ENCODE results near the gene RCOR1.

- TF ChIP-seq POLR2A (IDR thresholded peaks at IDR 0.05) (no peak), EP300 (IDR thresholded peaks at IDR 0.05) (no peak)
- TF ChIP-seq, protein P1, sequence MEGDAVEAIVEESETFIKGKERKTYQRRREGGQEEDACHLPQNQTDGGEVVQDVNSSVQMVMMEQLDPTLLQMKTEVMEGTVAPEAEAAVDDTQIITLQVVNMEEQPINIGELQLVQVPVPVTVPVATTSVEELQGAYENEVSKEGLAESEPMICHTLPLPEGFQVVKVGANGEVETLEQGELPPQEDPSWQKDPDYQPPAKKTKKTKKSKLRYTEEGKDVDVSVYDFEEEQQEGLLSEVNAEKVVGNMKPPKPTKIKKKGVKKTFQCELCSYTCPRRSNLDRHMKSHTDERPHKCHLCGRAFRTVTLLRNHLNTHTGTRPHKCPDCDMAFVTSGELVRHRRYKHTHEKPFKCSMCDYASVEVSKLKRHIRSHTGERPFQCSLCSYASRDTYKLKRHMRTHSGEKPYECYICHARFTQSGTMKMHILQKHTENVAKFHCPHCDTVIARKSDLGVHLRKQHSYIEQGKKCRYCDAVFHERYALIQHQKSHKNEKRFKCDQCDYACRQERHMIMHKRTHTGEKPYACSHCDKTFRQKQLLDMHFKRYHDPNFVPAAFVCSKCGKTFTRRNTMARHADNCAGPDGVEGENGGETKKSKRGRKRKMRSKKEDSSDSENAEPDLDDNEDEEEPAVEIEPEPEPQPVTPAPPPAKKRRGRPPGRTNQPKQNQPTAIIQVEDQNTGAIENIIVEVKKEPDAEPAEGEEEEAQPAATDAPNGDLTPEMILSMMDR (IDR thresholded peaks at IDR 0.05) = no peak
These were observed 162.2 kb downstream of the RCOR1 start for GRCh38 chr14:102754370-102755262.

Data from ovary (tissue), 3 donors.